ENCODE data around the gene RUBCN.
A peak's percentile ranks its signal among the peaks of the same experiment; 100 is the strongest.
"Not testable (repeated sequence)": the region's sequence is repeated elsewhere in the genome, so short reads cannot be mapped to it uniquely, and the experiment has no call there.

The RUBCN gene

GRCh38 chr3:197654998-197655330, 81.7 kb downstream of the RUBCN start:
- H3K9me3 ChIP-seq (replicated peaks; ENCODE audit: low read length); H3K4me3 ChIP-seq (ENCODE audit: low read length); H3K27me3 ChIP-seq (ENCODE audit: control insufficient read depth, insufficient read depth, low read length); H3K9ac ChIP-seq (ENCODE audit: low read depth, low read length); H3K4me2 ChIP-seq (ENCODE audit: low read length); H3K4me1 ChIP-seq (ENCODE audit: control insufficient read depth, insufficient read depth, low read length); H3K36me3 ChIP-seq (ENCODE audit: insufficient read depth, low read length): not testable (repeated sequence)

GRCh38 chr3:197654090-197654997, 82.4 kb downstream of the RUBCN start:
- H3K9ac ChIP-seq (ENCODE audit: low read depth, low read length); H3K9me3 ChIP-seq (replicated peaks; ENCODE audit: low read length); H3K4me3 ChIP-seq (ENCODE audit: low read length); H3K4me2 ChIP-seq (ENCODE audit: low read length); H3K27me3 ChIP-seq (ENCODE audit: control insufficient read depth, insufficient read depth, low read length); H3K4me1 ChIP-seq (ENCODE audit: control insufficient read depth, insufficient read depth, low read length); H3K36me3 ChIP-seq (ENCODE audit: insufficient read depth, low read length): not testable (repeated sequence)

- H3K4me1 ChIP-seq (ENCODE audit: control insufficient read depth, insufficient read depth, low read length); H3K4me2 ChIP-seq (ENCODE audit: low read length); H3K27me3 ChIP-seq (ENCODE audit: control insufficient read depth, insufficient read depth, low read length); H3K9me3 ChIP-seq (replicated peaks; ENCODE audit: low read length); H3K36me3 ChIP-seq (ENCODE audit: insufficient read depth, low read length); H3K9ac ChIP-seq (ENCODE audit: low read depth, low read length); H3K4me3 ChIP-seq (ENCODE audit: low read length): not testable (repeated sequence)
These were observed 83.8 kb downstream of the RUBCN start for GRCh38 chr3:197652860-197653259.

GRCh38 chr3:197647649-197648048, 89.1 kb downstream of the RUBCN start:
- H3K4me2 ChIP-seq (ENCODE audit: low read length); H3K9ac ChIP-seq (ENCODE audit: low read depth, low read length); H3K9me3 ChIP-seq (replicated peaks; ENCODE audit: low read length); H3K4me1 ChIP-seq (ENCODE audit: control insufficient read depth, insufficient read depth, low read length); H3K4me3 ChIP-seq (ENCODE audit: low read length); H3K27me3 ChIP-seq (ENCODE audit: control insufficient read depth, insufficient read depth, low read length); H3K36me3 ChIP-seq (ENCODE audit: insufficient read depth, low read length): not testable (repeated sequence)

GRCh38 chr3:197647191-197647590, 89.5 kb downstream of the RUBCN start:
- H3K9me3 ChIP-seq (replicated peaks; ENCODE audit: low read length); H3K4me3 ChIP-seq (ENCODE audit: low read length); H3K9ac ChIP-seq (ENCODE audit: low read depth, low read length); H3K27me3 ChIP-seq (ENCODE audit: control insufficient read depth, insufficient read depth, low read length); H3K4me1 ChIP-seq (ENCODE audit: control insufficient read depth, insufficient read depth, low read length); H3K4me2 ChIP-seq (ENCODE audit: low read length); H3K36me3 ChIP-seq (ENCODE audit: insufficient read depth, low read length): not testable (repeated sequence)

- H3K9ac ChIP-seq (ENCODE audit: low read depth, low read length); H3K4me2 ChIP-seq (ENCODE audit: low read length); H3K9me3 ChIP-seq (replicated peaks; ENCODE audit: low read length); H3K4me1 ChIP-seq (ENCODE audit: control insufficient read depth, insufficient read depth, low read length); H3K27me3 ChIP-seq (ENCODE audit: control insufficient read depth, insufficient read depth, low read length); H3K36me3 ChIP-seq (ENCODE audit: insufficient read depth, low read length); H3K4me3 ChIP-seq (ENCODE audit: low read length): not testable (repeated sequence)
These were observed 90.4 kb downstream of the RUBCN start for GRCh38 chr3:197646294-197646693.

- H3K9ac ChIP-seq (ENCODE audit: low read depth, low read length); H3K27me3 ChIP-seq (ENCODE audit: control insufficient read depth, insufficient read depth, low read length); H3K4me3 ChIP-seq (ENCODE audit: low read length); H3K4me1 ChIP-seq (ENCODE audit: control insufficient read depth, insufficient read depth, low read length); H3K4me2 ChIP-seq (ENCODE audit: low read length); H3K9me3 ChIP-seq (replicated peaks; ENCODE audit: low read length); H3K36me3 ChIP-seq (ENCODE audit: insufficient read depth, low read length): not testable (repeated sequence)
These were observed 99.1 kb downstream of the RUBCN start for GRCh38 chr3:197637556-197637955.

GRCh38 chr3:197631989-197632388, 104.7 kb downstream of the RUBCN start:
- H3K4me2 ChIP-seq (ENCODE audit: low read length), result not testable (repeated sequence)

GRCh38 chr3:197630766-197631165, 105.9 kb downstream of the RUBCN start:
- not testable (repeated sequence) for H3K4me3 ChIP-seq (ENCODE audit: low read length); H3K4me2 ChIP-seq (ENCODE audit: low read length); H3K36me3 ChIP-seq (ENCODE audit: insufficient read depth, low read length); H3K9ac ChIP-seq (ENCODE audit: low read depth, low read length); H3K27me3 ChIP-seq (ENCODE audit: control insufficient read depth, insufficient read depth, low read length); H3K9me3 ChIP-seq (replicated peaks; ENCODE audit: low read length); H3K4me1 ChIP-seq (ENCODE audit: control insufficient read depth, insufficient read depth, low read length)

More at GRCh38 chr3:197631989-197632388, 104.7 kb downstream of the RUBCN start:
- H3K36me3 ChIP-seq (ENCODE audit: insufficient read depth, low read length); H3K27me3 ChIP-seq (ENCODE audit: control insufficient read depth, insufficient read depth, low read length); H3K4me3 ChIP-seq (ENCODE audit: low read length); H3K4me1 ChIP-seq (ENCODE audit: control insufficient read depth, insufficient read depth, low read length); H3K9me3 ChIP-seq (replicated peaks; ENCODE audit: low read length); H3K9ac ChIP-seq (ENCODE audit: low read depth, low read length): not testable (repeated sequence)

- not testable (repeated sequence) for H3K9me3 ChIP-seq (replicated peaks; ENCODE audit: low read length); H3K4me3 ChIP-seq (ENCODE audit: low read length); H3K27me3 ChIP-seq (ENCODE audit: control insufficient read depth, insufficient read depth, low read length); H3K4me2 ChIP-seq (ENCODE audit: low read length); H3K4me1 ChIP-seq (ENCODE audit: control insufficient read depth, insufficient read depth, low read length); H3K36me3 ChIP-seq (ENCODE audit: insufficient read depth, low read length); H3K9ac ChIP-seq (ENCODE audit: low read depth, low read length)
These were observed 107.4 kb downstream of the RUBCN start for GRCh38 chr3:197629286-197629685.

GRCh38 chr3:197627772-197628523, 108.8 kb downstream of the RUBCN start:
- Histone ChIP-seq H3K4me2 (ENCODE audit: low read length) (peak overlapping the region; percentile 75), H3K9ac (ENCODE audit: low read depth, low read length) (peak overlapping the region; percentile 88), H3K4me3 (ENCODE audit: low read length) (peak overlapping the region; percentile 78)
- not testable (repeated sequence) for H3K4me1 ChIP-seq (ENCODE audit: control insufficient read depth, insufficient read depth, low read length); H3K36me3 ChIP-seq (ENCODE audit: insufficient read depth, low read length); H3K27me3 ChIP-seq (ENCODE audit: control insufficient read depth, insufficient read depth, low read length); H3K9me3 ChIP-seq (replicated peaks; ENCODE audit: low read length)
